ENCODE data around the gene ABCB9.
A peak's percentile ranks its signal among the peaks of the same experiment; 100 is the strongest.

Gene ABCB9

GRCh38 chr12:122949816-122950675 lies 16.2 kb downstream of the ABCB9 start:
- no peak for DNase-seq (ENCODE audit: low spot score)
- H3K4me3 ChIP-seq = no peak overlapping the region
- TF ChIP-seq CTCF (IDR thresholded peaks at IDR 0.05) = no peak
- no peak overlapping the region for H3K27ac ChIP-seq

- H3K27ac ChIP-seq = no peak overlapping the region
- TF ChIP-seq CTCF (IDR thresholded peaks at IDR 0.05) = no peak
- H3K4me3 ChIP-seq = no peak overlapping the region
- no peak for DNase-seq (ENCODE audit: low spot score)
These were observed 16.9 kb downstream of the ABCB9 start for GRCh38 chr12:122949405-122949804.

GRCh38 chr12:122948605-122949004 lies 17.7 kb downstream of the ABCB9 start:
- TF ChIP-seq CTCF (IDR thresholded peaks at IDR 0.05) = no peak
- DNase-seq (ENCODE audit: low spot score) = no peak

GRCh38 chr12:122947352-122947792 lies 18.9 kb downstream of the ABCB9 start:
- Histone ChIP-seq H3K27ac (peak overlapping the region; percentile 63 to 80), H3K4me3 (no peak overlapping the region)
- no peak for TF ChIP-seq CTCF (IDR thresholded peaks at IDR 0.05)
- no peak for DNase-seq (ENCODE audit: low spot score)

More at GRCh38 chr12:122948605-122949004, 17.7 kb downstream of the ABCB9 start:
- no peak overlapping the region for H3K27ac ChIP-seq
- H3K4me3 ChIP-seq = no peak overlapping the region

GRCh38 chr12:122946690-122947341 lies 19.4 kb downstream of the ABCB9 start:
- peak; percentile 88 for DNase-seq (ENCODE audit: low spot score)
- H3K27ac ChIP-seq = peak overlapping the region; percentile 63 to 80
- TF ChIP-seq CTCF (IDR thresholded peaks at IDR 0.05) = no peak
- no peak overlapping the region for H3K4me3 ChIP-seq

GRCh38 chr12:122944605-122945592 lies 21.4 kb downstream of the ABCB9 start:
- DNase-seq (ENCODE audit: low spot score) = no peak
- H3K4me3 ChIP-seq = no peak overlapping the region
- H3K27ac ChIP-seq = peak overlapping the region in 1 of 2 donors; percentile 42
- no peak for TF ChIP-seq CTCF (IDR thresholded peaks at IDR 0.05)

Data from coronary artery (tissue), 2 donors.